ENCODE data around the gene TGFB2. TPM values are rescaled to one million over a fixed set of nuclear protein-coding genes. Genes with fewer than 3 reads are reported as not detected.

TGFB2 gene
- total and polyA plus RNA-seq, 7 donors = 0.23 to 11.8 (median 6.3) TPM

- no peak for TF ChIP-seq POLR2A (IDR thresholded peaks at IDR 0.05)
- no peak for TF ChIP-seq CTCF (IDR thresholded peaks at IDR 0.05)
- TF ChIP-seq EP300 (IDR thresholded peaks at IDR 0.05) = no peak
- no peak for TF ChIP-seq POLR2AphosphoS5 (IDR thresholded peaks at IDR 0.05)
- Histone ChIP-seq H3K27me3 (no peaks in the 10 kb centered on the region), H3K9me3 (no peaks in the 10 kb centered on the region), H3K4me3 (no peak overlapping the region), H3K36me3 (no peaks in the 10 kb centered on the region), H3K27ac (no peak overlapping the region), H3K4me1 (peaks cover 0 to 17% (median 9%) of the 10 kb centered on the region in 4 donors)
- WGBS, 2 donors = 58 to 76% methylated on average over 2 of the region's 2 CpGs
- no peak for DNase-seq
- intact Hi-C loops (cut with DNase I) = no loop called here
These were observed 147.7 kb downstream of the TGFB2 start for GRCh38 chr1:218492874-218493273.

GRCh38 chr1:218493986-218494385, 148.8 kb downstream of the TGFB2 start:
- WGBS, 2 donors = 54 to 64% methylated on average over 2 of the region's 2 CpGs
- intact Hi-C loops (cut with DNase I) = no loop called here

More at GRCh38 chr1:218493986-218494385, 148.8 kb downstream of the TGFB2 start:
- TF ChIP-seq CTCF (IDR thresholded peaks at IDR 0.05) (no peak), POLR2AphosphoS5 (IDR thresholded peaks at IDR 0.05) (no peak), EP300 (IDR thresholded peaks at IDR 0.05) (no peak), POLR2A (IDR thresholded peaks at IDR 0.05) (no peak)
- Histone ChIP-seq H3K27ac (no peak overlapping the region), H3K27me3 (no peaks in the 10 kb centered on the region), H3K36me3 (no peaks in the 10 kb centered on the region), H3K4me1 (peaks cover 0 to 16% (median 6%) of the 10 kb centered on the region in 4 donors), H3K9me3 (no peaks in the 10 kb centered on the region), H3K4me3 (no peak overlapping the region)
- no peak for DNase-seq

Small RNA genes within 50 kb of the gene (small RNA-seq; reads per million reads assigned to genes)
- 0 reads per million in 3 donors for gene AC096638.1

Other genes with a start within 250 kb of the TGFB2 start
- gene RRP15, start 60.0 kb upstream of the TGFB2 start, total RNA-seq = 1 to 10 TPM; 6.1 to 8.9 (median 8.1) TPM
- gene RRP15, start 60.0 kb upstream of the TGFB2 start, polyA plus RNA-seq = 1 to 10 TPM; 1.8 to 3.0 (median 1.8) TPM

All from sigmoid colon (tissue), 7 donors.